Renal cortex interstitium (tissue), 11 donors: ENCODE data around the gene EEF2K. TPM values are rescaled to one million over a fixed set of nuclear protein-coding genes. Genes with fewer than 3 reads are reported as not detected.

Experiments
- DNase-seq, 11 donors: peaks; one replicate each; pipeline ENCODE4 v3.0.0-alpha.2; 2013; ENCODE audit warnings: low read depth in 9 of 11, low spot score in 4 of 11; ENCODE audit errors: extremely low read depth in 1 of 11
- polyA plus RNA-seq, 3 donors: library from polyadenylated mRNA; unstranded; fragments of 120-200 nt; gene quantifications; one replicate each; pipeline ENCODE4 v1.2.1, GENCODE V29; 2013; ENCODE audit not compliant: insufficient read length in 3 of 3

The EEF2K gene
- polyA plus RNA-seq, 3 donors, result 12.6 to 18.0 (median 12.7) TPM

DNA sequence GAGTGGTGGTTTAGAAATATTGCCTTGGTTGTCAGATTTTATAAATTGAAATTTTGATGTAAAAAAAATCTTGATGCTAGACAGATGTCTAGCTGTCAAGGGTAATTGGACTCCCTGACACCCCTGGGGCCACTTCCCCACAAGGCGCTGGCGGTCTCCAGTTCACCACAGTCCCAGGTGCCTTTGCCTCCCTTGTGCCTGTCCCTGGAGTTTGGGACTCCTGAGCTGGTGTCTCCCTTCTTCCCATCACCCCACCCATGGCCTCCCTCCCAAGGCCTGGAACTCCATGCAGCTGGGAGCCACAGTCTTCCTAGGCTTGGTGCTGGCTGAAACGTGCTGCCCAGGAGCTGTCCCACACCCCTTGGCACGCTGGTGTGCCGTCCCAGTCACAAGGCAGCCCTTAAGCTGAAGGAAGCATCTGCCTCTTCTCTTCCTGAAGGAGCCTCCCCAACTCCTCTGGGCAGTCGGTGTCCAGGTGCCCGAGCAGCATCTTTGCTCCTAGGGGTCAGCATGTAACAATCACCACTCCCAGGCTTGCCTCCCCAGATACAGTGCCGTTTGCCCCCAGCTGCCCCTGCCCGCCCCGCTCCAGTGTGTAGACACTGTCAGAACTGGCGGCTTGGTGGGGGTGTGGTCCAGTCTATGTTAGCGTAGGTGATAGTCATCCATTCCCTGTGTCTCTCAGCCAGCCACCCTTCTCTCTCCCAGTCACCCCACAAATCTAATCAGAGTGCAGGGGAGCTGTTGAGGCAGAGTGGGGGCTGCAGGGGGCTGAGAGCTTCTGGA, 117.3 kb downstream of the EEF2K start:
- no peak for DNase-seq

GRCh38 chr16:22323959-22324786, 118.1 kb downstream of the EEF2K start:
- no peak for DNase-seq

- no peak for DNase-seq
These were observed 118.9 kb downstream of the EEF2K start for GRCh38 chr16:22324787-22325597.

- DNase-seq, result no peak
These were observed 119.7 kb downstream of the EEF2K start for GRCh38 chr16:22325598-22326368.

- DNase-seq, result no peak
These were observed 120.2 kb downstream of the EEF2K start for GRCh38 chr16:22326369-22326652.

GRCh38 chr16:22326771-22327445, 120.8 kb downstream of the EEF2K start:
- no peak for DNase-seq

DNA sequence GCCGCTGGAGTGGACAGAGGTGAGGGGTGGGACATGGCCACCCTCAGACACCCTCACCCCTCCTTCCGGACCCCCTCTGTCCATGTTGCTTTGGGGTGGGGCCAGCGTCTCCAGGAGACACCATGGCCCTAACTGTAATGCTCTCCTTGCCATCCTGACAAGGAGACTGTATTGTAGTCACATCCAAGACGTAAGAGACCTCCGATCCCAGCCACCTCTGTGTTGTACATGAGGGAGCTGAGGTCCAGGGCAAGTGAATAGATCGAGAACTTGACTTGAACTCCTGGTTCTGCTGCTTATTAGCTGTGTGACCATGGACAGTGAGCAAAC, 121.3 kb downstream of the EEF2K start:
- no peak for DNase-seq

GRCh38 chr16:22328081-22328725, 122.1 kb downstream of the EEF2K start:
- DNase-seq, result no peak

DNA sequence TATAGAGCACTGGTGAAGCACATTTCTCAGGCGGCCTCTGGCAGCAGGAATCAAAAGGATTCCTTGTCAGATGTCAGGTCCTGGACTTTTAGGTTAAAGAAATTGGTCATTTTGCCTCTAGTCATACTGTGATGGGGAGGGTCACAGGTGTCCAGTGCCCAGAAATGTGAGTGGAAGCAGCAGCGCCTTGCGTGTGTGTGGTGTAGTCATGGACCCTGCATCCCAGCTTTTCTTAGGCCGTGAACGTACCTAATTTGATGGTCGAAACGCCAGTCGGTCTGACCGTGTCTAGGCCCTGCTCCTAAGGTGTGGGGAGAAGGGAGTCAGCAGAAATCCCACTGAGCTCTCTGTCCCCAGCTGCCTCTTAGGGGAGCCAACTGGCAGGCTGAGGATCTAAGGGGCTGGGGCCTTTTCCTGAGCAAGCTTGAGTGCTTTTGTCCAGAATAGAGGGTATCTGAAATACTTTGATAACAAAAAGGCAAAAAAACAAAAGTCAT, 123.2 kb downstream of the EEF2K start:
- no peak for DNase-seq

GRCh38 chr16:22330326-22330725, 124.2 kb downstream of the EEF2K start:
- no peak for DNase-seq

GRCh38 chr16:22333457-22333994, 127.4 kb downstream of the EEF2K start:
- DNase-seq, result no peak

- no peak for DNase-seq
These were observed 129.7 kb downstream of the EEF2K start for GRCh38 chr16:22335668-22336246.

DNA sequence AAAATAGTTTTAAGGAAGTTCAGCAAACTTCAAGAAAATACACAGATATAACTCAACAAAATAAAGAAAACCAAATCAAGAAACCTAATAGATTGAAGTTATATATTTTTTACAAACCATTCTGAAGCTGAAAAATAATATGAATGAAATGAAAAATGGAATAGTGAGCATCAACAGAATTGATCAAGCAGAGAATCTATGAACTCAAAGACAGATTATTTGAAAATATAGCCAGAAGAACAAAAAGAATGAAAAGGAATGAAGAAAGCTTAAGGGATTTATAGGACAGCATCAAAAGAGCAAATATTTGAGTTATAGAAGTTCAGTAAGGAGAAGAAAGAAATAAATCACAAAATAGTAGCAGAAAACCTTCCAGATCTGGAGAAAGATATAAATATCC, 130.5 kb downstream of the EEF2K start:
- no peak for DNase-seq

DNA sequence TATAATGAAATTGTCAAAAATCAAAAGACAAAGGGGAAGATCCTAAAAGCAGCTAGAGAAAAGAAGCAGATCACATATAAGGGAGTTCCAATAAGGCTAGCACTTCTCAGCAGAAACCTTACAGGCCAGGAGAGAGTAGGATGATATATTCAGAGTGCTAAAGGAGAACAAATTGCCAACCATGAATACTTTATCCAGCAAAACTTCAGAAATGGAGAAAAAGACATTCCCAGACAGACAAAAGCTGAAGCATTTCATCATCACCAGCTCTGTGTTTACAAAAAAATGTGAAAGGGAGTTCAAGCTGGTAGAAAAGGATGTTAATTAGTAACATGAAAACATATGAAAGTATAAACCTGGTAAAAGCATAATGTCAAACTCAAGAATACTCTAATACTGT, 131.0 kb downstream of the EEF2K start:
- no peak for DNase-seq

- no peak for DNase-seq
These were observed 132.0 kb downstream of the EEF2K start for GRCh38 chr16:22337849-22338635.
